Lower lobe of right lung (tissue), 2 donors: ENCODE results near the gene BRD2. TPM values are rescaled to one million over a fixed set of nuclear protein-coding genes. Genes with fewer than 3 reads are reported as not detected.

ENCODE experiments used
- ATAC-seq, 2 donors: fragments of 200-7000 bp; cut with Tn5 transposase; one replicate each; pipeline ENCODE4 v1.9.1; 2020 to 2022; ENCODE audit warnings: mild to moderate bottlenecking in 2 of 2, moderate library complexity in 2 of 2
- DNase-seq: peaks from one replicate; pipeline ENCODE4 v3.0.0-alpha.2; 2020
- H3K27ac ChIP-seq: fragments of 200-600 bp; one replicate; pipeline ENCODE4 v1.8.0; 2022
- H3K27me3 ChIP-seq: fragments of 200-600 bp; one replicate; pipeline ENCODE4 v1.8.0; 2022; ENCODE audit warnings: low read depth
- H3K36me3 ChIP-seq: fragments of 200-600 bp; one replicate; pipeline ENCODE4 v1.8.0; 2022; ENCODE audit warnings: mild to moderate bottlenecking
- H3K4me1 ChIP-seq: fragments of 200-600 bp; one replicate; pipeline ENCODE4 v1.8.0; 2022
- H3K4me3 ChIP-seq: fragments of 200-600 bp; one replicate; pipeline ENCODE4 v1.8.0; 2022; ENCODE audit warnings: mild to moderate bottlenecking
- H3K9me3 ChIP-seq: fragments of 200-600 bp; one replicate; pipeline ENCODE4 v1.8.0; 2022
- intact Hi-C: fragments of 100-400 bp; cut with DNase I; formaldehyde crosslinking; loops from one replicate; pipeline ENCODE4 v1.11.0; 2022
- total RNA-seq: library from RNA; stranded (reverse); fragmentation: NEBNext Ultra II Directional; extraction: Animal tissue kit (Norgen Biotek cat#: 25700); gene quantifications from one replicate; pipeline ENCODE4 v1.2.1, GENCODE V29; 2021
- TF ChIP-seq, protein P1 (sequence below): fragments of 200-600 bp; IDR thresholded peaks from one replicate; pipeline ENCODE4 v1.8.0; 2022; ENCODE audit warnings: antibody characterized with exemption, mild to moderate bottlenecking
- donor health status: DM: no; HTN: yes; CAD: no; lungs with severe emphysema.

BRD2 gene
- total RNA-seq, 1 donor from 2014 or later, result 173 TPM

- intact Hi-C loops, result loop anchor here (10.0 kb wide), 2 partner anchors 45 to 95 kb away; no protein-coding TSS in a partner anchor
- no peak overlapping the region for H3K27ac ChIP-seq
- peaks cover 50% of the 10 kb centered on the region for H3K4me1 ChIP-seq
- TF ChIP-seq, protein P1, sequence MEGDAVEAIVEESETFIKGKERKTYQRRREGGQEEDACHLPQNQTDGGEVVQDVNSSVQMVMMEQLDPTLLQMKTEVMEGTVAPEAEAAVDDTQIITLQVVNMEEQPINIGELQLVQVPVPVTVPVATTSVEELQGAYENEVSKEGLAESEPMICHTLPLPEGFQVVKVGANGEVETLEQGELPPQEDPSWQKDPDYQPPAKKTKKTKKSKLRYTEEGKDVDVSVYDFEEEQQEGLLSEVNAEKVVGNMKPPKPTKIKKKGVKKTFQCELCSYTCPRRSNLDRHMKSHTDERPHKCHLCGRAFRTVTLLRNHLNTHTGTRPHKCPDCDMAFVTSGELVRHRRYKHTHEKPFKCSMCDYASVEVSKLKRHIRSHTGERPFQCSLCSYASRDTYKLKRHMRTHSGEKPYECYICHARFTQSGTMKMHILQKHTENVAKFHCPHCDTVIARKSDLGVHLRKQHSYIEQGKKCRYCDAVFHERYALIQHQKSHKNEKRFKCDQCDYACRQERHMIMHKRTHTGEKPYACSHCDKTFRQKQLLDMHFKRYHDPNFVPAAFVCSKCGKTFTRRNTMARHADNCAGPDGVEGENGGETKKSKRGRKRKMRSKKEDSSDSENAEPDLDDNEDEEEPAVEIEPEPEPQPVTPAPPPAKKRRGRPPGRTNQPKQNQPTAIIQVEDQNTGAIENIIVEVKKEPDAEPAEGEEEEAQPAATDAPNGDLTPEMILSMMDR, result no peak
- ATAC-seq, result no peak
- no peak overlapping the region for H3K4me3 ChIP-seq
- peaks cover 72% of the 10 kb centered on the region for H3K36me3 ChIP-seq
- H3K9me3 ChIP-seq, result no peaks in the 10 kb centered on the region
- no peak for DNase-seq
- no peaks in the 10 kb centered on the region for H3K27me3 ChIP-seq
Observed at GRCh38 chr6:32979720-32980487, 11.5 kb downstream of the BRD2 start.

DNA sequence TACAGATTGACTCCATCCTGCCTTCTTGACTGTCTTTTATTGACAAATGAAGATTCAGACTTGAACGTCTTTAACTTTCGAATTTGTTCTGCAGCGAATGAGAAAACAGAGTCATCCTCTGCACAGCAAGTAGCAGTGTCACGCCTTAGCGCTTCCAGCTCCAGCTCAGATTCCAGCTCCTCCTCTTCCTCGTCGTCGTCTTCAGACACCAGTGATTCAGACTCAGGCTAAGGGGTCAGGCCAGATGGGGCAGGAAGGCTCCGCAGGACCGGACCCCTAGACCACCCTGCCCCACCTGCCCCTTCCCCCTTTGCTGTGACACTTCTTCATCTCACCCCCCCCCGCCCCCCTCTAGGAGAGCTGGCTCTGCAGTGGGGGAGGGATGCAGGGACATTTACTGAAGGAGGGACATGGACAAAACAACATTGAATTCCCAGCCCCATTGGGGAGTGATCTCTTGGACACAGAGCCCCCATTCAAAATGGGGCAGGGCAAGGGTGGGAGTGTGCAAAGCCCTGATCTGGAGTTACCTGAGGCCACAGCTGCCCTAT lies 12.2 kb downstream of the BRD2 start:
- DNase-seq (no peak), ATAC-seq (no peak)
- intact Hi-C loops, result loop anchor here (10.0 kb wide), 2 partner anchors 46 to 96 kb away; no protein-coding TSS in a partner anchor
- H3K36me3 ChIP-seq, result peaks cover 65% of the 10 kb centered on the region
- H3K27me3 ChIP-seq, result no peaks in the 10 kb centered on the region
- no peak overlapping the region for H3K27ac ChIP-seq
- H3K4me3 ChIP-seq, result no peak overlapping the region
- TF ChIP-seq, protein P1, result no peak
- H3K4me1 ChIP-seq, result peaks cover 43% of the 10 kb centered on the region
- no peaks in the 10 kb centered on the region for H3K9me3 ChIP-seq

- Histone ChIP-seq H3K4me3 (no peak overlapping the region), H3K4me1 (peaks cover 27% of the 10 kb centered on the region), H3K9me3 (no peaks in the 10 kb centered on the region), H3K36me3 (peaks cover 49% of the 10 kb centered on the region), H3K27me3 (no peaks in the 10 kb centered on the region), H3K27ac (no peak overlapping the region)
- DNase-seq (no peak), ATAC-seq (no peak)
- TF ChIP-seq, protein P1, result no peak
- intact Hi-C loops, result loop anchor here (10.0 kb wide), 2 partner anchors 47 to 97 kb away; no protein-coding TSS in a partner anchor
Observed at GRCh38 chr6:32982084-32982701, 13.8 kb downstream of the BRD2 start.

- Histone ChIP-seq H3K4me3 (no peak overlapping the region), H3K36me3 (peaks cover 42% of the 10 kb centered on the region), H3K9me3 (no peaks in the 10 kb centered on the region), H3K27ac (no peak overlapping the region), H3K27me3 (no peaks in the 10 kb centered on the region), H3K4me1 (peaks cover 20% of the 10 kb centered on the region)
- intact Hi-C loops, result loop anchor here (10.0 kb wide), 2 partner anchors 48 to 98 kb away; no protein-coding TSS in a partner anchor
- ATAC-seq, result no peak
- no peak for DNase-seq
- TF ChIP-seq, protein P1, result no peak
Observed at GRCh38 chr6:32982702-32983492, 14.5 kb downstream of the BRD2 start.

- intact Hi-C loops, result loop anchor here (10.0 kb wide), 2 partner anchors 49 to 99 kb away; no protein-coding TSS in a partner anchor
- H3K27ac ChIP-seq, result no peak overlapping the region
- no peaks in the 10 kb centered on the region for H3K9me3 ChIP-seq
- no peak for DNase-seq
- TF ChIP-seq, protein P1, result no peak
- peaks cover 36% of the 10 kb centered on the region for H3K36me3 ChIP-seq
- no peaks in the 10 kb centered on the region for H3K27me3 ChIP-seq
- no peak overlapping the region for H3K4me3 ChIP-seq
- peaks cover 14% of the 10 kb centered on the region for H3K4me1 ChIP-seq
- ATAC-seq, result peak in 1 of 2 donors; percentile 2
Observed at GRCh38 chr6:32983493-32983848, 15.1 kb downstream of the BRD2 start.
